GM12801 (cell line): ENCODE data around the gene NHSL1.

Source experiments
- TF ChIP-seq, protein P1 (sequence below): IDR thresholded peaks from one replicate; pipeline ENCODE4 v1.5.1; 2011; ENCODE audit warnings: control low read depth; ENCODE audit not compliant: insufficient read length; ENCODE audit errors: extremely low read depth

Gene NHSL1

GRCh38 chr6:138528956-138529355 lies 29.7 kb upstream of the NHSL1 start:
- TF ChIP-seq, protein P1, sequence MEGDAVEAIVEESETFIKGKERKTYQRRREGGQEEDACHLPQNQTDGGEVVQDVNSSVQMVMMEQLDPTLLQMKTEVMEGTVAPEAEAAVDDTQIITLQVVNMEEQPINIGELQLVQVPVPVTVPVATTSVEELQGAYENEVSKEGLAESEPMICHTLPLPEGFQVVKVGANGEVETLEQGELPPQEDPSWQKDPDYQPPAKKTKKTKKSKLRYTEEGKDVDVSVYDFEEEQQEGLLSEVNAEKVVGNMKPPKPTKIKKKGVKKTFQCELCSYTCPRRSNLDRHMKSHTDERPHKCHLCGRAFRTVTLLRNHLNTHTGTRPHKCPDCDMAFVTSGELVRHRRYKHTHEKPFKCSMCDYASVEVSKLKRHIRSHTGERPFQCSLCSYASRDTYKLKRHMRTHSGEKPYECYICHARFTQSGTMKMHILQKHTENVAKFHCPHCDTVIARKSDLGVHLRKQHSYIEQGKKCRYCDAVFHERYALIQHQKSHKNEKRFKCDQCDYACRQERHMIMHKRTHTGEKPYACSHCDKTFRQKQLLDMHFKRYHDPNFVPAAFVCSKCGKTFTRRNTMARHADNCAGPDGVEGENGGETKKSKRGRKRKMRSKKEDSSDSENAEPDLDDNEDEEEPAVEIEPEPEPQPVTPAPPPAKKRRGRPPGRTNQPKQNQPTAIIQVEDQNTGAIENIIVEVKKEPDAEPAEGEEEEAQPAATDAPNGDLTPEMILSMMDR, result no peak

DNA sequence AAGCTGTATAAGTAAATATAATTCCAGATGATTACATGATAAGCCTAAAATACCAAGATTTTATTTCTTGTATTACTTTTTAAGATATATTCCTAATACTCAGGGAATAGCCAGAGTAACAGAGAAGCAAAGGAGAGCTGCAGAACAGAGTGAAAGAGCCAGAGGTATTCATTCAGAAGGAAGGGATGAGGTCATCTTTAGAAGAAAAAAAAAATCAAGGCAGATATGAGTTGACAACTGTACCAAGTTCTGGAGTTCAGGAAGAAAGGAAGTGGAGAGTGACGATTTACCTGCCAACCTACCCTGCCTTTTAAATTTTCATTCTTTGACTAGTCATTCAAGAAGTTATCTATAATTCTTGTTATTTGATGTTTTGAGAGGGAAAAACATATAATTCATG lies 28.8 kb upstream of the NHSL1 start:
- TF ChIP-seq, protein P1, result no peak

- TF ChIP-seq, protein P1, result no peak
Observed at GRCh38 chr6:138527411-138528088, 28.3 kb upstream of the NHSL1 start.

DNA sequence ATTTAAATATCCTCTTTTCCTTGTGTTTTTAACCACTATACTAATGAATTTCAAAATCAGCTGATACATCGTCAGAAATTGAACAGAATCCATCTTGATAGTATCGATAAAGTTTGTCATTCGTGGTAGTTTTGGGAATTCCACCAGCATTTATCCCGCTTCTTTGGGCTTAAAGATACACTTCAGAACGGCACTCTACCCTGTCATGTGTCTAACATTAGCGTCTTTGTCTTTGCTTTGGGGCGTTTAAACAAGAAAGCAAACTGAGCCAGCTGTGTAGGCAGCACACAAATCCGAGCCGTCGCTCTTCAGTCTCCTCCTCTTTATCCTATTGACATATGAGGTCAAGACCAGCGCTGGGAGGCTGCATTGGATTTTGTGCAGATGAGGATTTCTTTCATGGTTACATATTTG lies 27.5 kb upstream of the NHSL1 start:
- TF ChIP-seq, protein P1, result no peak

GRCh38 chr6:138525355-138525754 lies 26.1 kb upstream of the NHSL1 start:
- TF ChIP-seq, protein P1, result no peak

GRCh38 chr6:138524526-138524925 lies 25.2 kb upstream of the NHSL1 start:
- TF ChIP-seq, protein P1, result no peak

DNA sequence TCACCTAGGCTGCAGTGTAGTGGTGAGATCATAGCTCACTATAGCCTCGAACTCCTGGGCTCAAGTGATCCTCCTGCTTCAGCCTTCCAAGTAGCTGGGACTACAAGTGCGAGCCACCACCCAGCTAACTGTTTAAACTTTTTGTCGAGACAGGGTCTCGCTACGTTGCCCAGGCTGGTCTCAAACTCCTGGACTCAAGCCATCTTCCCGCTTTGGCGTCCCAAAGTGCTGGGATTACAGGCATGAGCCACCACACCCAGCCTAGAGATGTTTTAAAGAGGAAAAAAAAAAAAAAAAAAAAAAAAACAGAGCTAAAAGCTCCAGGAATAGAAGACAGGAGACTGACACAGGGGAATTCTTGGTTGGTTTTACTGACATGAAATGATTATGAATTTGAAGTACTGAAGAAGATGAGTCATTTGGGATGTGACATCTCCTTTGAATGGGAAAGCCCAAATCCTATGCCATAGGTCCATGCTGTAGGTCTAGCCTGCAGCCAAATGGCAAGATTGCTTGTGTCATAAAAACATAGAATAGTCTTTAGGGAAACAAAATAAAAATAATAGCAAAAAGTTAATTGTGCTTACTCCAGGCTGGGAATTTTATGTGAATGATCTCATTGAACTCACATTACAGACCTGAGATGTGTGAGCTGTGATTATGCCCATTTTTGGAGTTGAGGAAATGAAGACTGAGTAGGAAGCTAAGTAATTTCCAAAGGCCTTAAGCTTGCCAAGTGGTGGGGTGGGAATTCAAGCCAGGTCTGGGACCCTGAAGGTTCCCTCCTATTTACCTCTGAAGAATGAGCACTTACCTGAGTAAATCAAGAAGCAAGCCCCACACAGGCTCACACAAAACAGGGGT lies 24.3 kb upstream of the NHSL1 start:
- TF ChIP-seq, protein P1, result no peak
